HG03103 (cell line): ENCODE measurements around the gene GIMAP6.
"Not testable (repeated sequence)": the region's sequence is repeated elsewhere in the genome, so short reads cannot be mapped to it uniquely, and the experiment has no call there.

Source experiments
- ATAC-seq: cut with Tn5 transposase; IDR thresholded peaks from one replicate; pipeline ENCODE4 v1.9.1; 2021; ENCODE audit warnings: low read depth; ENCODE audit not compliant: unreplicated experiment

Gene GIMAP6

GRCh38 chr7:150587551-150587950 is 44.6 kb downstream of the GIMAP6 start:
- no peak for ATAC-seq

GRCh38 chr7:150586785-150587152 is 45.4 kb downstream of the GIMAP6 start:
- no peak for ATAC-seq

- no peak for ATAC-seq
These were observed 46.0 kb downstream of the GIMAP6 start for GRCh38 chr7:150586068-150586784.

- ATAC-seq: no peak
These were observed 47.0 kb downstream of the GIMAP6 start for GRCh38 chr7:150585199-150585598.

- ATAC-seq: no peak
These were observed 51.4 kb downstream of the GIMAP6 start for GRCh38 chr7:150580638-150581394.

GRCh38 chr7:150579979-150580637 is 52.1 kb downstream of the GIMAP6 start:
- ATAC-seq: not testable (repeated sequence)
